NCI-H460 (cell line): ENCODE measurements around the gene MYBPH. TPM values are rescaled to one million over a fixed set of nuclear protein-coding genes. Genes with fewer than 3 reads are reported as not detected.

Experiments used
- total RNA-seq: library from RNA; depleted of rRNA; stranded (reverse); fragments of >200 nt; shearing (Covaris generic); gene quantifications from 2 replicates; pipeline ENCODE4 v1.2.3, GENCODE V29; 2014; rRNA removed

The MYBPH gene
- total RNA-seq, 1 experiment from 2014 or later = not detected

Other genes with a start within 250 kb of the MYBPH start
- gene KLHL12, start 248.6 kb downstream of the MYBPH start, total RNA-seq = 41.0 and 44.6 TPM in 2 replicates
- 152 and 161 TPM in 2 replicates for gene ADIPOR1, start 217.5 kb downstream of the MYBPH start, total RNA-seq
- 15.8 and 17.4 TPM in 2 replicates for gene CYB5R1, start 208.6 kb downstream of the MYBPH start, total RNA-seq
- gene TMEM183A, start 168.5 kb downstream of the MYBPH start, total RNA-seq = 121 and 128 TPM in 2 replicates
- gene PPFIA4, start 149.3 kb downstream of the MYBPH start, total RNA-seq = 3.4 and 4.2 TPM in 2 replicates
- not detected in 2 replicates for gene MYOG, start 89.8 kb downstream of the MYBPH start, total RNA-seq
- 0.17 TPM in 1 of 2 replicates, not detected in the other for gene ADORA1, start 48.1 kb downstream of the MYBPH start, total RNA-seq
- gene CHI3L1, start 10.9 kb upstream of the MYBPH start, total RNA-seq = not detected in 2 replicates
- not detected in 2 replicates for gene CHIT1, start 53.8 kb upstream of the MYBPH start, total RNA-seq
- 19.6 and 19.9 TPM in 2 replicates for gene BTG2, start 129.7 kb upstream of the MYBPH start, total RNA-seq
- 0.38 and 0.45 TPM in 2 replicates for gene FMOD, start 175.3 kb upstream of the MYBPH start, total RNA-seq